HepG2 (cell line): ENCODE measurements around the gene TMEM39A. TPM values are rescaled to one million over a fixed set of nuclear protein-coding genes. Genes with fewer than 3 reads are reported as not detected.

ENCODE experiments used
- ATAC-seq: fragments of 200-7000 bp; cut with Tn5 transposase; 3 replicates; pipeline ENCODE4 v1.9.1; 2020; ENCODE audit warnings: mild to moderate bottlenecking, moderate library complexity
- BruUV-seq: library from RNA; stranded (reverse); fragments of 400-500 nt; replicated peaks from 2 replicates; lab custom pipeline; 2021; lab: Mats Ljungman, UMichigan
- CTCF ChIA-PET: fragments of 300-600 bp; formaldehyde crosslinking; extraction: SDS; loops from one replicate; lab custom pipeline; 2021; ENCODE audit warnings: low total read pairs, inconsistent platforms, low intra/inter-chr PET ratio; lab: Yijun Ruan, JAX
- POLR2A ChIA-PET: fragments of 350-600 bp; sonication (Branson Sonifier 250); formaldehyde crosslinking; loops from one replicate; lab custom pipeline; 2020; ENCODE audit warnings: antibody characterized with exemption, inconsistent platforms; lab: Yijun Ruan, JAX
- DNase-seq: peaks from one replicate; pipeline ENCODE4 v3.0.0-alpha.2; 2015; ENCODE audit warnings: low spot score
- FAIRE-seq: peaks from 3 replicates; lab custom pipeline; 2011; peaks lifted over from hg19 to GRCh38; lab: Jason Lieb, UNC
- H2AFZ ChIP-seq: one replicate; pipeline ENCODE4 v1.6.1; 2011; ENCODE audit warnings: low read length, inconsistent platforms
- H3K27ac ChIP-seq: fragments of 300-600 bp; 3 replicates; pipeline ENCODE4 v1.8.0; 2011; ENCODE audit warnings: mixed run types, mild to moderate bottlenecking, mixed read lengths, low read length, inconsistent platforms; ENCODE audit not compliant: insufficient read depth; ENCODE audit errors: extremely low read length
- H3K27me3 ChIP-seq, 2 experiments: fragments of 200-600 bp in 1 of 2; 2 replicates in 1 of 2; 3 replicates in 1 of 2; pipeline versions ENCODE4 v1.6.0 to v1.8.0; 2011; ENCODE audit warnings: low read length in 2 of 2, mild to moderate bottlenecking in 2 of 2, moderate library complexity in 2 of 2, inconsistent platforms in 1 of 2; ENCODE audit not compliant: insufficient read depth in 2 of 2, control insufficient read depth in 1 of 2
- H3K36me3 ChIP-seq, 2 experiments: fragments of 200-600 bp in 1 of 2; replicated peaks in 1 of 2; 2 replicates in 1 of 2; 3 replicates in 1 of 2; pipeline versions ENCODE4 v1.5.1 to v1.8.0; 2011; ENCODE audit warnings: low read length in 2 of 2, inconsistent platforms in 1 of 2; ENCODE audit not compliant: insufficient read depth in 2 of 2, control insufficient read depth in 1 of 2
- H3K4me1 ChIP-seq: 2 replicates; pipeline ENCODE4 v1.5.1; 2012; ENCODE audit warnings: low read length, inconsistent platforms; ENCODE audit not compliant: insufficient read depth
- H3K4me2 ChIP-seq: 2 replicates; pipeline ENCODE4 v1.6.0; 2011; ENCODE audit warnings: low read depth, low read length, inconsistent platforms
- H3K4me3 ChIP-seq, 3 experiments: fragments of 200-600 bp in 1 of 3; sonication (generic), shearing (Covaris generic) in 1 of 3; replicated peaks in 1 of 3; 2 replicates each; pipeline ENCODE4 v1.5.1; 2011 to 2016; ENCODE audit warnings: low read length in 3 of 3, inconsistent platforms in 2 of 3, low read depth in 2 of 3, mild to moderate bottlenecking in 2 of 3, control low read depth in 1 of 3, mixed read lengths in 1 of 3; ENCODE audit not compliant: insufficient read depth in 1 of 3
- H3K79me2 ChIP-seq: one replicate; pipeline ENCODE4 v1.6.1; 2011; ENCODE audit warnings: low read length, inconsistent platforms; ENCODE audit not compliant: insufficient read depth
- H3K9ac ChIP-seq: 2 replicates; pipeline ENCODE4 v1.6.0; 2011; ENCODE audit warnings: mild to moderate bottlenecking, low read depth, low read length, inconsistent platforms; ENCODE audit not compliant: insufficient read depth
- H3K9me3 ChIP-seq: 2 replicates; pipeline ENCODE4 v1.5.1; 2012; ENCODE audit warnings: mild to moderate bottlenecking, low read length
- H4K20me1 ChIP-seq: 2 replicates; pipeline ENCODE4 v1.6.0; 2011; ENCODE audit warnings: inconsistent platforms, mild to moderate bottlenecking, low read length, moderate library complexity; ENCODE audit not compliant: insufficient read depth
- ISL2 ChIP-seq: sonication (generic); formaldehyde crosslinking; IDR thresholded peaks from 2 replicates; pipeline ENCODE4 v1.5.0; 2020; ENCODE audit warnings: missing genetic modification reagents
- SNAI1 ChIP-seq: sonication (generic); formaldehyde crosslinking; IDR thresholded peaks from 2 replicates; pipeline ENCODE4 v1.5.0; 2020; ENCODE audit warnings: mild to moderate bottlenecking, missing genetic modification reagents, borderline replicate concordance
- U2AF1 ChIP-seq: fragments of 200-400 bp; formaldehyde crosslinking; optimal IDR thresholded peaks from 2 replicates; pipeline ENCODE3; 2017; ENCODE audit warnings: mild to moderate bottlenecking, low read depth, low read length
- ZBTB44 ChIP-seq: sonication (generic); formaldehyde crosslinking; IDR thresholded peaks from 2 replicates; pipeline ENCODE4 v1.4.0; 2020; ENCODE audit warnings: missing genetic modification reagents
- ZNF318 ChIP-seq: sonication (generic); formaldehyde crosslinking; IDR thresholded peaks from 2 replicates; pipeline ENCODE4 v1.4.0; 2020; ENCODE audit warnings: mild to moderate bottlenecking, missing genetic modification reagents
- ZNF552 ChIP-seq: sonication (generic); formaldehyde crosslinking; IDR thresholded peaks from 2 replicates; pipeline ENCODE4 v1.9.0; 2022; ENCODE audit warnings: missing genetic modification reagents, mild to moderate bottlenecking, borderline replicate concordance
- ZNF562 ChIP-seq: sonication (generic); formaldehyde crosslinking; IDR thresholded peaks from 2 replicates; pipeline ENCODE4 v1.8.0; 2022; ENCODE audit warnings: missing genetic modification reagents, borderline replicate concordance
- WGBS: methylation state at CpG from one replicate; pipeline ENCODE4 v1.1.6; 2017; ENCODE audit warnings: low lambda C conversion rate; 5-methylcytosine and 5-hydroxymethylcytosine counted together
- in situ Hi-C: cut with HindIII; loops from 2 replicates; pipeline ENCODE4 v1.10.0; 2017; ENCODE audit warnings: low pct_unique_long_range_greater_than_20kb; ENCODE audit not compliant: extremely low pct_ligation_motif_present
- intact Hi-C: fragments of 100-400 bp; cut with micrococcal nuclease; formaldehyde crosslinking; loops from one replicate; pipeline ENCODE4 v1.10.0; 2022; ENCODE audit not compliant: unreplicated experiment
- polyA plus RNA-seq, 8 experiments: library from polyadenylated mRNA; depleted of rRNA in 3 of 8; stranded (reverse) in 7 of 8; unstranded in 1 of 8; fragments of >200 nt; fragmentation: Illumina TruSeq in 4 of 8; extraction: Trizol in 4 of 8; gene quantifications; 2 replicates each; pipeline versions ENCODE4 v1.2.1 to v1.2.3, GENCODE V29; 2011 to 2016; ENCODE audit warnings: low read depth in 4 of 8, missing spikeins in 1 of 8, mixed read lengths in 1 of 8; ENCODE audit not compliant: insufficient read depth in 1 of 8
- total RNA-seq, 5 experiments: library from RNA; depleted of rRNA; stranded (reverse); fragments of >200 nt; fragmentation: Illumina TruSeq; extraction: Trizol; gene quantifications; 2 replicates each; pipeline ENCODE4 v1.2.3, GENCODE V29; 2016; ENCODE audit warnings: low read depth in 1 of 5
- TF ChIP-seq, protein P1 (sequence below): sonication (generic); formaldehyde crosslinking; IDR thresholded peaks from 2 replicates; pipeline ENCODE4 v1.5.0; 2020; ENCODE audit warnings: mild to moderate bottlenecking, missing genetic modification reagents
- TF ChIP-seq, protein P2 (sequence below): sonication (generic); formaldehyde crosslinking; IDR thresholded peaks from 2 replicates; pipeline ENCODE4 v1.8.1; 2023; ENCODE audit warnings: mild to moderate bottlenecking, inconsistent platforms, moderate library complexity, missing genetic modification reagents, borderline replicate concordance

The TMEM39A gene
- total and polyA plus RNA-seq, 2 of the 13 experiments (the other 11 are each of a cell fraction or from before 2014, with no cell fraction given) = 55.8 to 64.9 TPM

DNA sequence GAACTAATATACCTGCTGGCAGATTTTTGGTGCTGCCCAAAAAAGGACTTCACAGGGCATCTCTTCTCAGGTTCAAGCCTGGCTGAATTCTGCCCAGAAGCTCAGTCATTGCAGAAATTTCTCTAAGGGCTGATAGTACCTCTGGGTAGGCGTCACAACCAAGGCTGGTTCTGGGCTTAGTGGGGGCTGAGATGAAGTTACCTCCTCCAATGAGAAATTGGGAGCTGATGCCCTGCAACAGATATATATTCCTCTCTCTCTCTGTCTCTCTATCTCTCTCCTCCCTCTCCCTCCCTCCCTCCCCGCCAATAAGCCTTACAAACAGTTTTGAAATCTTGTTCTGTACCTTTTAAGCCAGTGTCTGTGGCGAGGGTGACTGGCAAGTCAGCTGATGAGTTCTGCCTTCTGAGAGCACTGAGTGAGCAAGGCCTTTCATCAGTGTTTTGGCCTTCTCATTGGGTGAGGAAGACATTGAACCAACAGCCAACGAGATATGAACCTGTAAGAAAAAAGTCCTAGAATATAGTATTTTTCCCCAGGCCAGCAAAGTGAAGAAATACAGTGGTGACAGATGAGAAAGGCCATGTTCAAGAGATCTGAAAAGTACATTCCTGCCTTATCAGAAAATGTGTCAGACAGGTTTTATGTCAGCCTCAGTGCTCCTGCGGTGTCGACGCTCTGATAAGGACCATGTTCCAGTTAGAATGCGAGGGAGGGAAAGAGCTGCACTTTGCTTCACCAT, 45.5 kb downstream of the TMEM39A start (continued):
- no peak for TF ChIP-seq ISL2 (CRISPR knock-in tag)
- no peak for TF ChIP-seq SNAI1

- Histone ChIP-seq H3K4me3 (no peak overlapping the region), H3K27me3 (no peaks in the 10 kb centered on the region), H3K4me1 (peaks cover 9% of the 10 kb centered on the region), H3K9me3 (no peaks in the 10 kb centered on the region), H3K79me2 (no peaks in the 10 kb centered on the region), H3K9ac (no peak overlapping the region), H3K36me3 (no peaks in the 10 kb centered on the region), H2AFZ (no peak overlapping the region), H3K27ac (no peak overlapping the region), H3K4me2 (no peak overlapping the region), H4K20me1 (no peaks in the 10 kb centered on the region)
- in situ Hi-C loops = loop anchor here (25.0 kb wide), 1 partner anchor 270 kb away; the partner anchor contains the start of gene COX17
- FAIRE-seq (no peak), ATAC-seq (no peak), DNase-seq (no peak)
- ChIA-PET POLR2A (no interaction called here), CTCF (no interaction called here)
- intact Hi-C loops = no loop called here
- BruUV-seq = no TSS peak
- 88% methylated on average over 1 of the region's 1 CpG for WGBS
- TF ChIP-seq ZBTB44 (CRISPR knock-in tag) = no peak
- TF ChIP-seq ZNF562 (CRISPR knock-in tag) = no peak
- TF ChIP-seq U2AF1 = no peak
- no peak for TF ChIP-seq ZNF318 (CRISPR knock-in tag)
- TF ChIP-seq, protein P1, sequence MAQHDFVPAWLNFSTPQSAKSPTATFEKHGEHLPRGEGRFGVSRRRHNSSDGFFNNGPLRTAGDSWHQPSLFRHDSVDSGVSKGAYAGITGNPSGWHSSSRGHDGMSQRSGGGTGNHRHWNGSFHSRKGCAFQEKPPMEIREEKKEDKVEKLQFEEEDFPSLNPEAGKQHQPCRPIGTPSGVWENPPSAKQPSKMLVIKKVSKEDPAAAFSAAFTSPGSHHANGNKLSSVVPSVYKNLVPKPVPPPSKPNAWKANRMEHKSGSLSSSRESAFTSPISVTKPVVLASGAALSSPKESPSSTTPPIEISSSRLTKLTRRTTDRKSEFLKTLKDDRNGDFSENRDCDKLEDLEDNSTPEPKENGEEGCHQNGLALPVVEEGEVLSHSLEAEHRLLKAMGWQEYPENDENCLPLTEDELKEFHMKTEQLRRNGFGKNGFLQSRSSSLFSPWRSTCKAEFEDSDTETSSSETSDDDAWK (CRISPR knock-in tag) = no peak
- TF ChIP-seq ZNF552 (CRISPR knock-in tag) = no peak
- TF ChIP-seq, protein P2, sequence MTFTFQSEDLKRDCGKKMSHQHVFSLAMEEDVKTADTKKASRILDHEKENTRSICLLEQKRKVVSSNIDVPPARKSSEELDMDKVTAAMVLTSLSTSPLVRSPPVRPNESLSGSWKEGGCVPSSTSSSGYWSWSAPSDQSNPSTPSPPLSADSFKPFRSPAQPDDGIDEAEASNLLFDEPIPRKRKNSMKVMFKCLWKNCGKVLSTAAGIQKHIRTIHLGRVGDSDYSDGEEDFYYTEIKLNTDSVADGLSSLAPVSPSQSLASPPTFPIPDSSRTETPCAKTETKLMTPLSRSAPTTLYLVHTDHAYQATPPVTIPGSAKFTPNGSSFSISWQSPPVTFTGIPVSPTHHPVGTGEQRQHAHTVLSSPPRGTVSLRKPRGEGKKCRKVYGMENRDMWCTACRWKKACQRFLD (CRISPR knock-in tag) = no peak
These were observed 46.5 kb downstream of the TMEM39A start for GRCh38 chr3:119416873-119417272.
